Forelimb muscle (tissue), 1 donor: ENCODE data around the gene RAB44. TPM values are rescaled to one million over a fixed set of nuclear protein-coding genes. Genes with fewer than 3 reads are reported as not detected.
"Not testable (repeated sequence)": the region's sequence is repeated elsewhere in the genome, so short reads cannot be mapped to it uniquely, and the experiment has no call there.

Experiments
- DNase-seq: peaks from one replicate; pipeline ENCODE4 v3.0.0-alpha.2; 2013; ENCODE audit warnings: low read depth
- polyA plus RNA-seq: library from polyadenylated mRNA; unstranded; fragments of 120-200 nt; gene quantifications from one replicate; pipeline ENCODE4 v1.2.1, GENCODE V29; 2013; ENCODE audit not compliant: insufficient read length

Gene RAB44
- polyA plus RNA-seq, 1 donor = 0.05 TPM

- DNase-seq = no peak
Observed at GRCh38 chr6:36686668-36687513, 10.7 kb upstream of the RAB44 start.

DNA sequence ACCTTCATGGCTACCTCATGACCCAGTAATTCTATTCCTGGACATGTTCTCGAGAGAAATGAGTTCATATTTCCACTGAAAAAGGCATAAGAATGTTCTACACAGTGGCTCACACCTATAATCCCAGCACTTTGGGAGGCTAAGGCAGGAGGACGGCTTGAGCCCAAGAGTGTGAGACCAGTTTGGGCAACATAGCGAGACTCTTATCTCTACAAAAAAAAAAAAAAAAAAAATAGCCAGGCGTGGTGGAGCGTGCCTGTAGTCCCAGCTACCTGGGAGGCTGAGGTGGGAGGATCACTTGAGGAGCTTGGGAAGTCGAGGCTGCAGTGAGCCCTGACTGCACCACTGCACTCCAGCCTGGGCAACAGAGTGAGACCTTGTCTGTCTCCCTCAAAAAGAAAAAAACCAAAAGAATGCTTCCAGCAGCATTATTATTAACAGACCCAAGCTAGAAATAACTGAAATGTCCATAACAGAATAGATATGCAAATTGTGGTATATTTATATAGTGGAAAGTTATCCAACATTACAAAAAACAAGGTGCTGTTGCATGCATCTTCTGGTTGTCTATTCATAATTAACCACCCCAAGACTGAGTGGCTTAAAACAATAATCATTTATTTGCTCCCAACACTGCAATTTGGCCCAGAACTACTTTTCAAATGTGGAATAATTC, 9.4 kb upstream of the RAB44 start:
- no peak for DNase-seq

GRCh38 chr6:36688739-36689075, 8.9 kb upstream of the RAB44 start:
- no peak for DNase-seq

DNA sequence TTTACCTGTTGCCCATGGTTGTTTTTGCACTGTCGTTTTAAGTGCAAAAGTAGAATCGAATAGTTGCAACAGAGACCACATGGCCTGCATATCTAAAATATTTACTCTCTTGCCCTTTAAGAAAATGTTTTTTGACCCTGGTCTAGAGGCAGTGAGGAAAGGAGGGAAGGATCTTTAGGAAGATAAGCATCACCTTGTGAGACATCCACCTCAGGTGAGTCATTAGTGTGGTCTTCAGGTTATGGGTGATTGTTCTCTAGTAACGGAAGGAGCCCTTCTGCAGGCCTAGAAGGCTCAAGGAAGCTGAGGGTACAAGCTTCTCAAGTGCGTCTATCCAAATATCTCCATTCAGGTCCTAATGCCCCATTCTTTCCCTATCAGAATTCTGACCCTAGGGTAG, 6.6 kb upstream of the RAB44 start:
- no peak for DNase-seq

DNA sequence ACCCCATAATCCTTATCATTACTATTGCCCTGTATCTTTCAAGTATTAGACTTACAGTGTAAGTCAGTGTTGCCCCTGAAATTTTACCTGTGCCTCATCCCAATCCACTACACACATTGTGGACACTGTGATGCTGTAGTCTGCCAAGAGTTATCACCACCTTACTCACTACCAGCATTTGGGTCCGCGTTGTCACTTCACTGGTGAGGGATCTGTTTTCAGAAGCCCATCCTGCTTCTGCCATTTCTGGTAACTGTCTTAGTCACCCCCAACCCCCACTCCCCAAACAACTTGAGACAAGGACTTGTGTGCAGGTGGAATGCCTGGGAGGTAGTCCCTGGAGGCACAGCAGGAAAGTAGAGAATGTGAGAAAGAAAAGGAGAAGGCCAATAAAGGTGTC, 6.0 kb upstream of the RAB44 start:
- DNase-seq = no peak

DNA sequence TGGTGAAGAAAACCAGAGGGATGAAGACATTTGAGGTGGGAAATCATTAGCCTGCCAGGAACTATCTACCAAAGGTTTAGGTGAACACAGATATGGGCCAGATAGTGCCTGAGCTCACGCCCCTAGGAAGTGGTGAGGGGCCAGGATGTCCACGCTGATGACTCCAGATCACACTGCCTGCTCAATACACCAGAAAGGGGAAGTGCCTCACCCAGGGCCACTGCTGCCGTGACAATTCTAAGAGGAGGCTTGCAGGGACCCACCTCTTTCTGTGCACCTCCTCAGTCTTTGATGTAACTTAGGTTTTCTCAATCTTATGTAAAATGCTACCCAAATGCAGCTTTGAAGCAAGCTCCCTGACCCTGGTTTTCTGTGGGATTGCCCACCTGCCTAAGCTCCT, 5.4 kb upstream of the RAB44 start:
- DNase-seq = no peak

DNA sequence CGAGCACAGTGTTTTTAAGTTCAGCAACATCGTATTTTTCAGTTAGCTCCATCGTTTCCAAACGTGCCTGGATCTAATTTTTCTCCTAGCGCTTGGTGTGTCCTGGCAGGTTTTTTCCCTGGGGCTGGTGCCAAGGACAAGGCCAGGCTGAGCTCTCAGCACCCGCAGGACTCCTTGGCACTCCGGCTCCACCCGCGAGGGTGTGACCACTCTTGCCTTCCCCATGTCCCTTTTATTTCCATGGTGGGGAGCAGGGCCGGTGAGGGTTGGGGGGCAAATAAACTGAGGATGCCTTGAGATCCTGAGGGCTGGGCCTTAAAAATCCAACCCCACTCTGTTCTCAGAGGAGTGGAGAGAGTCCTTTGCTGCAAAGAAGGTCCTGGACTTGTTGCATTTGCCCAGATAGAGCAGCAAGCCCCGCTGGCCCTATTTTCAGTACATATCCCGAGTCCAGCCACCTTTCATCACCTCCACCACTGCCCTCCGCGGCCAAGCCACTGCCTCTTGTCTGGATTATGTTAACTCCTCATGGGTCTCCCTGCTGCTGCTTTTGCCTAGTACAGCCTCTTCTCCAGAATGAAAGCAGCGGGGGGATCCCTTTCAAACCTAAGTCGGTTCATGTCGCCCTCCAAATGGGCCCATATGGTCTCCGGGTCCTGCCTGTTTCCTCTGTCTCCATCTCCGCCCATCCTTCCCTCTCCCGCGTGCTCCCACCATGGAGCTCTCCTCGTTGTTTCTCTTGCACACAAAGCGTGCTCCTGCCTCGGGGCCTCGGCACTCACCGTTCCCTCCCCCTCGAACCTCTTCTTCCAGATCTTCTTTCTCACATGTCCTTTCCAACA, 4.5 kb upstream of the RAB44 start:
- DNase-seq = no peak

- no peak for DNase-seq
Observed at GRCh38 chr6:36694616-36695015, 3.0 kb upstream of the RAB44 start.

- DNase-seq = no peak
Observed at GRCh38 chr6:36695414-36695813, 2.2 kb upstream of the RAB44 start.

DNA sequence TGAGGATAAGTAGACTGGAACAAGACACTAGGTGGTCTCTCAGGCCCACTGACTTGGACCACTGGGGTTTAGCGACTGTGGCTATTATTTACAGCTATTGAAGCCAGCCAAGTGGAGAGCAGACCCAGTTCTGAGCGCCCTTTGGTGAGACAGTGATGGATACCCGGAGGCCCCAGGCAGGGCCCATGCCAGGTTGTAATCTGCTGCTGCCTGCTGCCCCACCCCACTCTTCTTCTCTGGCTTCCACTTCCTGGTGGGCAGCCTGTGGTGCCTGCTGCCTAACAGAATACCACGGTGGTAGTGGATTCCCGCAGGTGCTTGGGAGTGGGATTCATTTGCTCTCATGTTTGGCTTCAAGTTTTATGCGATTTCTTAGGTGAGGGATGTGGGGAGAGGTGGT, 570 bp downstream of the RAB44 start:
- no peak for DNase-seq

DNA sequence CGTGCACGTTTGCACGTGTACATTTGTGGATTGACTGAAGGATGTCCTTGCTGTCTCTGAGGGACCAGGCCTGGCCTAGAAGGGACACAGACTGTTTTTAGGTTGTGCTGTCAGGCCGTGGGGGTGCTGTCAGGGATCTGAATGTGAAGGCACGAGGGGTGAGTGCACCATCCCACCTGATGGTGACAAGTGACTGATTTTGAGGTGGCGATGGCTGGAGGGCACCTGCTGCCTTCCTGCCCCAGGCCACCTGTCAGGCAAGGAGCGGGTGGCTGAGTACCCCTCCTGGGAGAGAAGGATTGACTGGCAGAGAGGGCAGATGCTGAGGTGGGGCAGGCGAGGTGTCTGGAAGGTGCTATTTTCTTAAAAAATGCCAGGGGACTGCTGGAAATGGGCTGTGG, 1.2 kb downstream of the RAB44 start:
- DNase-seq = no peak

DNA sequence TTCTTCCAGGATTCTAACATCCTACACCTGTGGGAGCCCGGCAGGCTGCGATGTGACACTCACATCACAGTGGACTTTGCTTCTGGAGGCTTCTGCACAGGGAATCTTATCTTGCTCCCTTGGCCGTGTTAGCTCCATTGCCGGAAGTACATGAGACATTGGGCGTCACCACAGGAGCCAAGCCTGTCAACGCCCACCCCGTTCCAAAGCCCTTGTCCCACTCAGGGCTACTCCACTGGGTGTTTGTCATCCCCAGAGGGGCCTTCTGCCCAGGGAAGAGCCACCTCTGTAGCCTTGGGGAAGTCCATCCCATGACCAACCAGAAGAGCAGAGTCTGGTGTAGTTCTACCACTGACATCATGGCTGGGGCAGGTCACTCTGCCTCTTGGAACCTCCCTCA, 1.7 kb downstream of the RAB44 start:
- DNase-seq = no peak

DNA sequence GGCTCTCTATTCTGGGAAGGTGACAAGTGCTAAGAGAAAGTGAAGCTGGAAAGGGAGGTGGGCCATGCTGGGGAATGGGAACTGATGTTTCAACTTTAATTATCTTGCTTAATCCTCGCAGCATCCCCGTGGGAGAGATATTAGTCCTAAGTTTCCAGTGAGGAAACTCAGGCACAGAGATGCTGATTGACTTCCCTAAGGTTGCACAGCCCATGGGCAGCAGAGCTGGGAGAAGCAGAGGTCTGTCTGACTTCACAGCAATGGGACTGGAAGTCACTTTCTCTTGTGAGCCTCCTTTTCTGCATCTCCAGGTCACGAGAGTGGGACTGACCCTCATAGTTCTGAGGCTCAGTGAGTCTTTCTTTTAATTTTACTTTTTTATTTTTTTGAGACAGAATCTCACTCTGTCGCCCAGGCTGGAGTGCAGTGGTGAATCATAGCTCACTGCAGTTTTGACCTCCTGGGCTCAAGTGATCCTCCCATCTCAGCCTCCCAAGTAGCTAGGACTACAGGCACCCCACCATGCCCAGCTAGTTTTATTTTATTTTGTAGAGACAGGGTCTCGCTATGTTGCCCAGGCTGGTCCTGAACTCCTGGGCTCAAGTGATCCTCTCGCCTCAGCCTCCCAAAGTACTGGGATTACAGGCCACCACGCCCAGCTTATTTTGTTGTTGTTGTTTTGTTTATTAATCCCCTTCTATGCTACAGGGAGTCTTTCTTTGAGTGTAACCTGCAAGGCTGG, 2.6 kb downstream of the RAB44 start:
- DNase-seq = no peak

DNA sequence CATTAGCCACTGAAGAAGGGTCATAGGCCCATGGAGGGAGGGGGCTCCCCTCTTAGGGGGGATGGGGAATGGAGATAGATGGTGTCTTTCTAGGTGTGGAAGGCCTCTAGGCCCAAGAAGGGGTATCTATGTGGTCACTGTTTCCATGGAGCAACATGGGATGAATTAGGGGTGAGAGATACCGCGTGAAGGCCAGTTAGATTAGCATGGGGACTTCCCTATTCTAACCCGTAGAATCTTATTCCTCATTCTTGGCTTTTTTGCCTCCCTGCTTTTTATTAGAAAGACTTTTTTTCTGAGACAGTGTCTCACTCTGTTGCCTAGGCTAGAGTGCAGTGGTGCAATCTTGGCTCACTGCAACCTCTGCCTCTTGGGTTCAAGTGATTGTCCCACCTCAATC, 3.2 kb downstream of the RAB44 start:
- no peak for DNase-seq

DNA sequence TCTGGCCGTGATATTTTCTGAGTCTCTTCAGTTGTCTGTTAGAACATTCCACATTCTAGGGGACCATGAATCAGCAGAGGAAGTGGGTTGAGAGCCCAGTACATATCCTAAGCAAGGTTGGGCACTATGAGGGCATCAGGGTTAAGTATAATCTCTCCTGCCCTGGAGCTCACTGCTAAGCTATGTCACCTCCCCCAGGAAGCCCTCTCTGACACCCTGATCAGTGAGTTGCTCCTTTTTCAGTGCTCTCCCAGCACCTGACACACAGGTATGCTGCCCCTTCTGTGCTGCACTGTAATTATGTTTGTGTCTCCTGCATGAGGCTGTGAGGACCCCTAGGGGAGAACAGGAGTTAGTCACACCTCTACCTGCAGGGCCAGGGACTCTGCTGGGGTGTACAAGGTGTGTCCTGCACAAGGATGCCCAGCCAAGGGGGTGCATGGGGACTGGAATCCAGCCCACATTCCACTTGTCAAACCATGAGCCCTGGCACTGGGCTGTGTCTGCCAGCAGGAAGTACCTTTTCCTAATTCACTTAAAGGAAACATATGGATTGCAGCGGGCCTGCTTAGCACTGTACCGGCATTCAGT, 3.9 kb downstream of the RAB44 start:
- no peak for DNase-seq

DNA sequence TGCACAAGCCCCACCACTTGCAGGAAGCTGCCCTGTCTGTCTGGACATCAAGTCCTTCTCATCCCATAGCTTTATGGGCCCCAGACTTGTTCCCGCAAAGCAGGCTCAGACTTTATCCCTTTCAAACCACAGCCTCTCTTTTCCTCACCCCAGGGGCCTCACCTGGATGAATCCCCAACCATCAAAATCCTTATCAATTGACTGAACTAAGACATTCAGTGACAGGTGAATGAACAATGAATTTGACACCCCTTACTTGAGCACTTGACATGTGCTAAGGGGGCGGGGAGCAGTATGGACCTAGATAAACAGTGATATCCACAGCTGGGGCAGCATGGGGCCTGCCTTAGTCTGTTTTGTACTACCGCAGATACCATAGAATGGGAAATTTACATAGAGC, 5.0 kb downstream of the RAB44 start:
- DNase-seq = no peak

DNA sequence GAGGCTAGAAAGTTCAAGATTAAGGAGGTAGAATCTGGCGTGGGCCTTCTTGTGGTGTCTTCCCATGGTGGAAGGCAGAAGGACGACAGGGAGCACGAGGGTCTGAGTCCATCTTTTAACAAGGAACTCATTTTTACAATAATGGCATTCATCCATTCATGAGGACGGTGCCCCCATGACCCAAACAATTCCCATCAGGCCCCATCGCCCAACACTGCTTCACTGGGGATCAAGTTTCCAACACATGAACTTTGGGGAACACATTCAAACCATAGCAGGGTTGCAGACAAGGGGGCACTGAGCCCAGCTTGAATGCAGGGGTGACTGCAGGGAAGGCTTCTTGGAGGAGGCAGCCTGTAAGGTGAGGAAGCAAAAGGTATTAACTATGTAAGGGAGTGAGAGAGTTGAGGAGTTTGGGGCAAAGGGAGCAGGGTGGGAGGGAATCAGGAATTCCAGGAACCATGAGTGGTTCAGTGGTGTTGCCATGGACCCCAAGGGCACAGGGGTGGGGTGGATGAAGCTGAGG, 5.5 kb downstream of the RAB44 start:
- no peak for DNase-seq

DNA sequence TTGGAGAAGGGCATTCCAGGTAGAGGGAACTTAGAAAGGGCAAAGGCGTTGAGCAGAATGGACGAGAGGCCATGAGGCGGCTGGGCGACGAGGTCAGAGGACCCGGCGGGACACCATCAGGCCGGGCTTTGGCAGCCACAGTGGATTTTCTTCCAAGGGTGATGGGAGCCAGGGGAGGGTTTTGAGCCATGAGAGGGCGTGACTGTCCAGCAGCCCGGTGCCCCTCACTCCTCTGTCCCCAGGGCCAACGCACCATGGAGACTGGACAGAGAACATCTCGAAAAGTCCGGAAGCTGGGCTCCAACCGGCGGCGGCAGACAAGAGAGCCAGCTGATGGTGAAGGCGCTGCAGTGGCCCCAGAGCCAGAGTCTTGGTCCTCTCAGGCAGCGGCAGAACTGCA, 6.4 kb downstream of the RAB44 start:
- DNase-seq = no peak

DNA sequence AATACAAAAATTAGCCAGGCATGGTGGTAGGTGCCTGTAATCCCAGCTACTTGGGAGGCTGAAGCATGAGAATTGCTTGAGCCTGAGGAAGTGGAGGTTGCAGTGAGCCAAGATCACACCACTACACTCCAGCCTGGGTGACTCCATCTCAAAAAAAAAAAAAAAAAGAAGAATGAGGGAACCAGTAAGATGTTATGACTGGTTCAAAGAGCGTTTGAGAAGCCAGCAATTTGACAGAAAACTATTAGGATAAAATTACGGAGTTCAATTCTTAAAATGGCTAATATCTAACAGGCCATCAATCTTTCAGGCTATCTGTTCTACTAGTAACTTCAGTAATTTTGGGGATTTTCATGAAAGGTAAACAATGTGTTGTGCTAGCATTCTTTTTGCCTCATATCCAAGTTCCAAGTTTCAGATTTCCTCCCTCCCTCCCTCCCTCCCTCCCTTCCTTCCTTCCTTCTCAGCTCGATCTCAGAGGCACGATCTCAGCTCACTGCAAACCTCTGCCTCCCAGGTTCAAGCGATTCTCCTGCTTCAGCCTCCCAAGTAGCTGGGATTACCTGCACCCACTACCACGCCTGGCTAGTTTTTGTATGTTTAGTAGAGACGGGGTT, 7.4 kb downstream of the RAB44 start:
- DNase-seq = not testable (repeated sequence)

DNA sequence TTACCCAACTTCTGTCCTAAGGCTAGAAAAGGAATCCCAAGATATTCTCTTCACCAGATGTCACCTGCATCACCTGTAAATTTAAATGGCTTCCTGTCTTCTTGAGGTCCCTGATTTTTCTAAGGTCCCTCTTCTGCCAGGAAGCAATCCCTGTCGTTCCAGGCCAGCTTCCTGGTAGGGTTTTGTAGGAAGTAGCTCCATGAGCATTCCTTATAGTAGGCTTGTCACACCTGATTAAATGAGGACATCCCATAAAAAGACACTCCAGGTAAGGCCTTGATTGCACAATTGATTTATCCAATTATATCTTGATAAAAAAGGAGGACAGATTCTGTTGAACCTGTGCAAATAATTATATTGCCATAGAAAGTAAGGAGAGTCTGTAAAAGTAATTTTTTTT, 8.7 kb downstream of the RAB44 start:
- DNase-seq = no peak

- DNase-seq = no peak
Observed at GRCh38 chr6:36712816-36713215, 15.2 kb downstream of the RAB44 start.
